Stimulated activated CD4-positive, alpha-beta T cell treated with anti-CD3 and anti-CD28 coated beads, Interleukin-2, amount 100 ng/mL, for 4 hours (primary cell): ENCODE data around the gene DPYD.

ENCODE experiments used
- DNase-seq: peaks from one replicate; pipeline ENCODE4 v3.0.0-alpha.2; 2020; ENCODE audit warnings: low read depth

The DPYD gene

DNA sequence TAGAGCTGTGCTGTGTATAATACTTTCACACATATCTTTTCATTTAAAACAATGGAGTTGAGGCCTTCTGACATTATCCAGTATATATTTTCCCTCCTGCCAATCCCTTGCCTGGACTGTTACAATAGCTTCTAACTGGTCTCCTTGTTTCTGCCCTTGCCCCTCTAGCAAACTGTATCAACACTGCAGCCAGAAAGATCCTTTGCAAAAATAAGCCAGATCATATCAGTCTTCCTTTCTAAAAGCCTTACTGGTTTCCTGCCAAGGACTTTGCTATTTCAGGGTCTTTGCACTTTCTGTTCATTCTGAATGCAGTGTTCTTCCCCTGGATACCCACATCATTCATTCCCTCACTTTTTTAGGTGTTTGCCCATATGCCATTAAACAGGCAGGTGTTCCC, 829.2 kb downstream of the DPYD start:
- no peak for DNase-seq

GRCh38 chr1:97091263-97091662, 829.6 kb downstream of the DPYD start:
- no peak for DNase-seq

GRCh38 chr1:97090725-97091124, 830.1 kb downstream of the DPYD start:
- no peak for DNase-seq

DNA sequence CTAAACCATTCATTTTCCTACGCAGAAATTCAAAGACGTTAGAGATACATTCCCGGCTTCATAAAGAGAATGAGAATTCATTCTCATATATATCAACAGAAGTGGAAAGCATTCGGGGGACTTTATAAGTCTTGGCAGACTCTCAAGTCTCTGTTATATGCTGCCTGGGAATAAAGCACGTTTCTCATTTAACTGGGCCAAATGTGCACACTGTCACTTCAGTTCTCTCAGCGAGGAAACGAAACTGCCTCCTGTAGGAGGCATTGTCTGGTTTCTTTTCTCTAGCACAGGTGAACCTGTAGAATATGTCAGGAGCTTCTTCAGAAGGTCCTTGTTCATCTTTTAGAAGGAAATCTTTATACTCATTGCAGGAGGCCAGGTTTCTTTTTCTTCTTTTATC, 831.7 kb downstream of the DPYD start:
- no peak for DNase-seq

- no peak for DNase-seq
Measured at GRCh38 chr1:97088391-97088790, 832.4 kb downstream of the DPYD start.

- DNase-seq = no peak
Measured at GRCh38 chr1:97084546-97084945, 836.3 kb downstream of the DPYD start.

DNA sequence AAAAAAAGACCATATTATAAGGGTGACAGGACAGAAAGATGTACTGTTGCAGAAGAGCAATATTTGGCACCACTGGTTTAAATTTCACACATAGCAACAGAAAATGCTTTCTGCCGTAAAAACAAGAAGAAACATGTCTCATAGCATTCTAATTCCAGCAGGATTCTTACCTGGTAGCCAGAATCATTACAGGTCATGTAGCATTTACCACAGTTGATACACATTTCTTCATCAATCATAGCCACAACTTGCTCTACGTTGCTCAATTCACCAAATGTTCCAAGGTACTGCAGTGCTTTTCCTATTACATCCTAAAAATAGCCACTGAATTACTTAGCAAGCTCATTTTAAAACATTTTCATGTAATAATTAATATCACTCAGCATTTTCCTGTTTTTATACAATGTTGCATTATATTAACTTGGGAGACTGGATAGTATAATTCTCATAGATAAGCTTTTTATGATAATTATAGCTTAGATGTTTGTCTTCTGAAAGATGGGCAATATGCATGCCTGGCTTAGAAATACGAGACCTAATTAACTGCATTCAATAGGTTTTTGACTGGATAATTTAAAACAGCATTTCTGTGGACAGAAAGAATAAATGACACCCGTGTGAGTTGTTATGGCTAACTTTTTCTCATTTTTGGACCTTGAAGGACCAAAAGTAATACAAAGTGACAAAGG, 838.5 kb downstream of the DPYD start:
- no peak for DNase-seq

DNA sequence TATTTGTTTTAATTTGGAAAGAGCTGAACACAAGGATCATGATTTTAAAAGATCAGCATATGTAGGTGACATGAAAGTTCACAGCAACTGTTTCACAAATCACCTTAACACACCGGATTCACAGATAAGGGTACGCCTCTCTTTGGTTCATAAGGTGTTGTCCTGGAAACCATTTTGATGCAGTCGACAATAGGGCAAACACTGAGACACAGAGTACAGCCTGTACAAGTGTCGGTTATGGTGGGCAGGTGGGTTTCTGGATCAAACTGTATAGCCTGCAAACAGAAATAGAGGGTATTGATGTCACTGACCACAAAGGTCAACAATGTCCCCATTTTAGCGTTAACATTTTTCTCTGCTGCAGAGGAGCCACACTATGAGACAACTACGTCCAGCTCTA, 842.0 kb downstream of the DPYD start:
- no peak for DNase-seq

GRCh38 chr1:97077221-97077620, 843.6 kb downstream of the DPYD start:
- DNase-seq = no peak

GRCh38 chr1:97074771-97075170, 846.1 kb downstream of the DPYD start:
- DNase-seq = no peak

DNA sequence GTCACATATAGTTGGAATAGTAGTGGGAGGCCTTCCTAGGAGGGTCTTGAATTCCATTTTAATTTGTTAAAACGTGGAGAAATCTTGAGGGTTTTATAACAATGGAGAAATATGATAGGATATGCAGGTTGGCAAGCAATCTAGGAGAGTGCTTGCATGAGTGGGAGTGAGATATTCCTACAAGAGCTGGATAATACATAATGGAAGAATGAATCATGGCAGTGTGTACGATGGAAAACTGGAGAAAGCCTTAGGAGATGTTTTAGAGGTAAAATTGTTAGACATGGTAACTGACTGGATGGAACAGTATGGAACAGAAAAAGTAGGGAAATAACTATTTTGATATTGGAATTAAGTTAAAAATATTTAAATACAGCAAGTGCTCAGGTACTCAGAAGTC, 846.9 kb downstream of the DPYD start:
- DNase-seq = no peak

DNA sequence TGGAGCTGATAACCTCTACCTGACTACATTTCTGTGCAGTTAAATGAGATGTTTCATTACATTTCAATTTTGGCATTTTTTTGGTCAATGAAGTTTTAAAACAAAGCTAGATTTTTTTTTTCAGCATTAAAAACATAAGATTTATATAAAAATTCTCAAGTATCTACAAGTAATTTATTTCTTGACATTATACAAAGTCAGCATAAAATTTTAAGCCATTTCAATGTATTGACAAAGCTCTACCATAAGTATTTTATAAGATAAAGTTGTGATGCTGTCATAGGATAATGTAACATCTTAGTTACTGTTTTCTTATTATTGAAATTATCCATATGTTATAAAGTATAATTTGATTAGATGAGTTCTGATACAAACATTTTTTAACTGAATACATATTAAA, 847.7 kb downstream of the DPYD start:
- DNase-seq = no peak

DNA sequence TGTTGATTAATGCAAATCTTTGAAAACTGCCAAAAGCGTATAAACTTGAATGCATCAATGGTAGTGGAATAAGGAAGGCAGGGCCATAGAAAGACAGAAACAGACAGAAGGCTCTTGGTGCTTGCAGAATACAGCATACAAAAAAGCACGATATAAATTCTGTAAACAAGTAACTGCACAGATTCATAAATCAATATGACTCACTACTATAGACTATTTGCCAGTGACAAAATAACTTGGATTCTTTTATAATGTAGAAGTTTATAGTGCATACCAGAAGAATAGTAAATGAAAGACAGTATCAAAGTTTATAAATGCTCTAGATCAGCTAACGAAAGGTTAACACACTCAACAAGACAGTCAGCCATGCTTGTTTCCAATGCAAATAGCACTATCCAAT, 849.7 kb downstream of the DPYD start:
- no peak for DNase-seq

DNA sequence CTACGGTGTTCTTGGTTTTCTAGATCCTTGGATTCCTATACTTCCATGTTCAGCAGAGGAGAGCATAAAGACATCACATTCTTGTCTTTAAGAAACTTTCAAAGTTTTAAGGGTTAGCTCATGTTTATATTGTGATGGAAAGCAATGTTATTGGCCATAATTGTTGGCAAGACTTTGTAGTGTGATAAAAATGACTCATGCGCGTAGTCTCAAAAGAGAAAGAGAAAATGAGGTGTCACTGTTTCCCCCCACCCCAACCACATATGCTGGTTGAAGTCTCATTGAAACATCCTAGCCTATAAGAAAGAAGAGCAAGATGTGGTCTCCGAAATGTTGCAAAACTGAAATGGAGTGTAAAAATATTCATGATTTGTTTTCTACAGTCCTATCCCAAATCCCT, 850.5 kb downstream of the DPYD start:
- DNase-seq = no peak

GRCh38 chr1:97069312-97069711, 851.5 kb downstream of the DPYD start:
- no peak for DNase-seq

DNA sequence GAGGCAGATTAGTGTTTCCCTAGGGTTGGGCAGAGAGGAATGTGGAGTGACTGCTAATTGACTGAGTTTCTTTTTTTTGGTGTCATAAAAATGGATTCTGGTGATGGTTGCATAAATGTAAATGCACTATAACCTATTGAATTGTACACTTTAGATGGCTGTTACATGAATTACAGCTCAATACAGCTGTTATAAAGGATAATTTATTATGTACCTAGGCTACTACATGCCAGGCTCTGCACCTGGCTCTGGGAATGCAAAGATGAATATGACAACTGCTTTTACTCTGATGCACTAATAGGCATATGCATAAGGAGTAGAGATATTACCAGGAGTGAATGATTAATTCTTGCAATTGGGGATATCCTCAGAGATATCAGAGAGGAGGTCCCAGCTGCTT, 854.0 kb downstream of the DPYD start:
- no peak for DNase-seq

DNA sequence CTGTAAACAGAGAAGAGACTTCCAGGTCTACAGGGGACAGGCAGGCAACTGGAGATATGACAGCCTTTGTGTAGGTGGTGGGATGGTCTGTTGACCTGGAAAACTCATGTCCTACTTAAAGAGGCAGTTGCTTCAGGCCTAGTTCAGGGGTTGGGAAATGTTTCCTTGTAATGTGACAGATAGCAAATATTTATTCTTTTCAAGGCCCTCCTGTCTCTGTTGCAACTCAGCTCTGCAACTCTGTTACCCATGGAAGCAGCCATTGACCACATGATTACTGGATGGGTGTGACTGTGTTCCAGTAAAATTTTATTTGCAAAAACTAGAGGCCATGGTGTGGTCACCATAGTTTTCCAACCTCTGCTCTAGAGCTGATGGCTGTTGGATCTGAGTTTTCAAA, 857.3 kb downstream of the DPYD start:
- DNase-seq = no peak

DNA sequence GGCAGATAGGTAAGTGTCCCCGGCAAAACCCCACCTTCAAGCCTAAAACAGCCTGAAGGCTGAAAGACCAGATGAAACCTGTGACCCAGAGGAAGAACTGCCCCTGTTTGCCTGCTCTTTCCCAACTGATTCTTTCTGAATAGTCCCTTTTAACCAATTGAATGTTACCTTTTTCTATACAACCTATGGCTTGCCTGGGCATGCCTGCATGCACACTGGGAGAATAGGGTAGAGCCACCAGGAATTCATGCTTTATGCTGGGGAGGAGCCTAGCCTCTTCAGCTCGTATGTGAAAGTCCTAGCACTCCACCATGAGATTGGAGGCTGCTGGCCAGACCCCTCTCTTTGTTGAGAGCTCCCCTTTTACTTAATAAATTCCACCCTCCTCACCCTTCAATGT, 859.2 kb downstream of the DPYD start:
- DNase-seq = no peak

DNA sequence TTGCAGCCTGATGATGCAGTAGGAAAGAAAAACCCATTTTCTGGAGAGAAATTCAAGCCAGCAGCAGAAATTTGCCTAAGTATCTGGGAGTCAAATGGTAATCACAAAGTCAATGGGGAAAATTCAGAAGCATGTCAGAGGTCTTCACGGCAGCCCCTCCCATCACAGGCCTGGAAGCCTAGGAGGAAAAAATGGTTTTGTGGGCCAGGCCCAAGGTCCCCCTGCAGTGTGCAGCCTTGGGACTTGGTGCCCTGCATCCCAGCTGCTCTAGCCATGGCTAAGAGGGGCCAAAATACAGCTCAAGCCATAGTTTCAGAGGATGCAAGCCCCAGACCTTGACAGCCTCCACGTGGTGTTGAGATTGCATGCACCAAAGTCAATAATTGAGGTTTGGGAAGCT, 864.4 kb downstream of the DPYD start:
- DNase-seq = no peak

DNA sequence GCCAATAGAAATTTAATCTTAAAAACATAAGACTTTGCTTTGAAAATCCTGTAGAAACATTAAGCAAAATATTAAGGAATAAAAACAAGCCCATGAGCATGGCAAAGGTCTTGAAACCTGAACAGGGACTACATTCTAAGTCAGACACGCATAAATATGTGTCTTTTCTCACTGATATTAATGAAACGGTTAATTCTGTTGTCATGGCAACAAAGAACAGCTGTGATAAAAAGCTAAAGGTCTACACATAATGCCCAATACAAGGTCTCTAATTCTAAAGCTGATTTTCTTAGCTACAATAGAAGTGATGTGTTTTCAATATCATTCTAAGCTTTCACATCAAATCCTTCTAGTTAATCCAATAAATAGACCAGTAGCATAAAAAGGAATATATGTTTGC, 867.6 kb downstream of the DPYD start:
- no peak for DNase-seq

DNA sequence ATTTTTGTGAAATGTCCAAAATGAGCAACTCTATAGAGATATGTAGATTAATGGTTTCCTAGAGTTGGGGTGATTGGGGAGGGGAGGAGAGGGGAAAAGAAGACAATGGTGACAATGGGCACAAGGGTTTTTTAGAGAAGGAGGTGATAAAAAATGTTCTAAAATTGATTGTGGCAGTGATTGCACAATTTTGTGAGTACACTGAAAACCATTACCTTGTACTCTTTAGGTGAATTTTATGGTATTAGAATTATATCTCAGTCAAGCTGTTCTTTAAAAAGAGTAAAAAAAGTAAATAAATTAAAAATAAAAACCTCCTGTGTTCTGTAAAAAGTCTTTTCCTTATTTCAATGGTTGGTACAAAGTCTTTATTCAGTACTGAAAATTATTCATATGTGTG, 869.0 kb downstream of the DPYD start:
- no peak for DNase-seq

GRCh38 chr1:97050506-97050905, 870.3 kb downstream of the DPYD start:
- DNase-seq = no peak

DNA sequence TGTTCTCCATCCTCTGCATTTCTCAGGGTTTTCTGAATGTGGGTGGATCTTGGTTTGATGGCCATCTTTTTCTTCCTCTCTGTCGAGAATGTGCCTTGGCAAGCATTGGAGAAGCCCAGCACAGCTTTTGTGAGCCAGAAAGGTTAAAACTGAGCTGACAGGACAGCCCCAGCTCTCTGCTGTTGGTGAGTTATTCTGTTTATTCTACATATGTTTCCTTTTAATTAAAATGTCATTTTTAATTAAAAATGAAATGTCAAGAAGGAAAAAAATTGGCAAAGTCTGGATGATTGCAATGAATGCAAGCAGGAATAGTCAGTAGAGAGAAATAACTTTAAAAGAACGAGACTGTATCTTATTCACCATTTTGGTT, 873.4 kb downstream of the DPYD start:
- no peak for DNase-seq

- DNase-seq = no peak
Measured at GRCh38 chr1:97046765-97047420, 873.9 kb downstream of the DPYD start.
